AG09309 (cell line): ENCODE results near the gene EFCAB8.

Experiments used
- DNase-seq: peaks from one replicate; pipeline ENCODE4 v3.0.0-alpha.2; 2010; ENCODE audit warnings: low read depth
- H3K4me3 ChIP-seq: 2 replicates; pipeline ENCODE4 v1.5.1; 2011; ENCODE audit warnings: mild to moderate bottlenecking, low read depth, low read length, moderate library complexity; ENCODE audit not compliant: control insufficient read depth
- CTCF ChIP-seq: IDR thresholded peaks from 2 replicates; pipeline ENCODE4 v1.5.1; 2011; ENCODE audit warnings: mild to moderate bottlenecking, low read depth, low read length, inconsistent platforms; ENCODE audit not compliant: insufficient read depth, control insufficient read depth; ENCODE audit errors: missing control alignments

Gene EFCAB8

GRCh38 chr20:32889281-32889680, 30.6 kb downstream of the EFCAB8 start:
- no peak for DNase-seq
- TF ChIP-seq CTCF = no peak
- H3K4me3 ChIP-seq = no peak overlapping the region

GRCh38 chr20:32891491-32891890, 32.8 kb downstream of the EFCAB8 start:
- no peak overlapping the region for H3K4me3 ChIP-seq
- DNase-seq = no peak
- TF ChIP-seq CTCF = no peak

DNA sequence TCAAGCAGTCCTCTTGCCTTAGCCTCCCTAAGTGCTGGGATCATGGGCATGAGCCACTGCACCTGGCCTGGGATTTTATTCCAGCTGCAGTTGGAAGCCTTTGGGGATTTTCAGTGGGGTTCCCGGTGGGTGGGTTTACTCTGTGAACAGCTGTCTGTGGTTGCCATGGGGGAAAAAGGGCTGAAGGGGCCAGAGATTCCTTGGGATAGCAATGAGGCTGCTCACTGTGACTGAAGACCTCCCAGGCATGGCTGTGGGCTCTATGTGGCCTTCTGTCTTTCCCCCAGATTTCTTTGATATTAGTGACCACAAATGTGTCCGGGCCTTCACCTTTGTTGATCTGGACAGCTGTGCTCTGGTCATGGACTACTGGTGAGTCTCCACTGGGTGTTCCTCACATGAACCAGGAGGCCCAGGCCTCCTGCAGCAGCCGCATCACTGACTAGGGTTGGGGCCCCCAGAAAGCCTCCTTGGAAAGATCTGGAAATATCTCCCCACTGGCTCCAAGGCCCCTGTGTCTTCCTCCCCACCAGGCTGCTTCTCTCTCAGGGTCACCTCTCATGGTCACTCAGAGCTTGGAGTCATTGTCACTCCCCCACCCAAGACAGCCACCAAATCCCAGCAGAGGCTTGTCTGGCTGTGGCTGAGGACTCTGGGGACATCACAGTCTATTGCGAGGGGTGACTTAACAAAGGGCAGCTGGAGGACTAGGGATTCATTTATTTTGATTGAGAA, 33.4 kb downstream of the EFCAB8 start:
- H3K4me3 ChIP-seq = no peak overlapping the region
- no peak for DNase-seq
- TF ChIP-seq CTCF = no peak

DNA sequence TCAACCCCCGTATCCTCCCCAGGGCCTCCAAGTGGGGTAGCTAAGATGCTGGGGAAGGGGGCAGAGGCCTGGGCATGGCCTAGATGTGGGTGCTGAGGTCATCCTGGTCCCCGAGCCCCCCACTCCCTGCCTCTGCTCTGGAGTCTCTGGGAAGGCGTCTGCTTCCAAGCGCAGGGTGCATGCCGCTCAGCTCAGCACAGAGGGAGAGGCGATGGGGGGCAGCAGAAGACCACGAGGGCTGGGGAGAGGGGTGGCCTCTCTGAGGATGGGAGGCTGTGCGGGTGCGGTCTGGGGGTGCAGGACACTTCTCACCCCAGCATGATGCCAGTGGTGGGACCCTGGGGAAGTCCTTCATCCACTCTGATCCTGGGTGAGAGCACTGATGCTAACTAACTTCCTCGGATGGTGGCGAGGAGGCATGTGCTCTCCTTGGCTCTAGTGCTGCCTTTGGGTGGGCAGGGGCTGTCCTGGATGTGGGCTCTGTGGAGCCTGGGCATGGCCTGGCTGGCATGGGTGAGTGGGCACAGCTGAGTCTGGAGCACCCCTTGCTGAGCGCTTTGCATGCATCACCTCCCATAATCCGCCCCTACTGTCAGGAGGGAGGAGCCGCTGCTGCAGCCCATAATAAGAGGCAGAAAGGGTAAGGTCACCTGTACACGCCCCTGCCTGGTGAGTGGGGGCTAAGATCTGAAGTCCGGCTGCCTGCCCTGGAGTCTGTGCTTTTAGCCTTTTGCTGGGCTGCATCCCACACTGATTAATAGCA, 34.7 kb downstream of the EFCAB8 start:
- no peak overlapping the region for H3K4me3 ChIP-seq
- no peak for TF ChIP-seq CTCF
- DNase-seq = no peak

DNA sequence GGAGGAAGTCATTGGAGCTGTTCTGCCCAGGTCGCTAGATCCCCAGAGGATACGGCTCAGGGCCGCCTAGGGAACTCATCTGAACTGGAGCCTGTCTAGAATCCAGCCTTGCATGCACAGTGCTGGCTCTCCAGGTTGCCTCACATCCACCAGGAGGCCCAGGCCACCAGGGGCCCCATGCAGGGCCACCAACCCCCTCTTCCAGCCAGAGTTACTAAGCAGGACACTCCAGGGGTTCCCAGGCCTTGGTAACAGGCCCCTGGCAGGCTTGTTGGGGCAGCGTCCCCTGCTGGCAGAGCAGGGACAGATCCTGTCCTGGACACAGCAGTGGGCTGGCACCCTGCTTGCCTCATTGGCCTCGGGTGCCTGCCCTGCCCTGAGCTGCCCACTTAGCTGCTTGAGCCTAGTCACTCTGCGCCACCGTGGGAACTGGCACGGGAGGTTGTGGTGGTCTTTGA, 35.3 kb downstream of the EFCAB8 start:
- peak; percentile 51 for TF ChIP-seq CTCF
- no peak overlapping the region for H3K4me3 ChIP-seq
- no peak for DNase-seq

GRCh38 chr20:32894711-32895355, 36.1 kb downstream of the EFCAB8 start:
- TF ChIP-seq CTCF = no peak
- H3K4me3 ChIP-seq = no peak overlapping the region
- DNase-seq = no peak
